ENCODE results near the gene ZNF445.
"Not testable (repeated sequence)": the region's sequence is repeated elsewhere in the genome, so short reads cannot be mapped to it uniquely, and the experiment has no call there.

ZNF445 gene

GRCh38 chr3:44499149-44499898 lies 21.9 kb upstream of the ZNF445 start:
- H3K36me3 Mint-ChIP-seq, result peaks cover 43% of the 10 kb centered on the region
- no peak overlapping the region for H3K4me3 Mint-ChIP-seq
- no peak overlapping the region for H3K27ac Mint-ChIP-seq
- ATAC-seq (no peak), DNase-seq (ENCODE audit: low spot score in 2 of 2) (no peak)
- peaks cover 29% of the 10 kb centered on the region for H3K9me3 Mint-ChIP-seq
- H3K4me1 Mint-ChIP-seq, result peaks cover 6% of the 10 kb centered on the region

- ATAC-seq, result no peak
- Mint-ChIP-seq H3K4me1 (no peaks in the 10 kb centered on the region), H3K4me3 (no peak overlapping the region), H3K36me3 (peaks cover 32% of the 10 kb centered on the region), H3K27ac (no peak overlapping the region), H3K9me3 (peaks cover 22% of the 10 kb centered on the region)
- no peak for DNase-seq (ENCODE audit: low spot score in 2 of 2)
Measured at GRCh38 chr3:44495636-44496415, 18.4 kb upstream of the ZNF445 start.

- Mint-ChIP-seq H3K9me3 (peaks cover 13% of the 10 kb centered on the region), H3K27ac (no peak overlapping the region)
- no peak for DNase-seq (ENCODE audit: low spot score in 2 of 2)
Measured at GRCh38 chr3:44492496-44492895, 15.0 kb upstream of the ZNF445 start.

GRCh38 chr3:44482721-44483120 lies 5.3 kb upstream of the ZNF445 start:
- H3K36me3 Mint-ChIP-seq, result no peaks in the 10 kb centered on the region
- ATAC-seq, result no peak
- peaks cover 2% of the 10 kb centered on the region for H3K9me3 Mint-ChIP-seq
- H3K4me3 Mint-ChIP-seq, result no peak overlapping the region
- H3K27ac Mint-ChIP-seq, result no peak overlapping the region
- no peak for DNase-seq (ENCODE audit: low spot score in 2 of 2)
- H3K4me1 Mint-ChIP-seq, result peaks cover 2% of the 10 kb centered on the region

More at GRCh38 chr3:44492496-44492895, 15.0 kb upstream of the ZNF445 start:
- ATAC-seq, result no peak
- H3K4me3 Mint-ChIP-seq, result no peak overlapping the region
- H3K36me3 Mint-ChIP-seq, result peaks cover 5% of the 10 kb centered on the region
- H3K4me1 Mint-ChIP-seq, result no peaks in the 10 kb centered on the region

GRCh38 chr3:44478606-44479094 lies 1.2 kb upstream of the ZNF445 start:
- no peak overlapping the region for H3K4me3 Mint-ChIP-seq
- DNase-seq (ENCODE audit: low spot score in 2 of 2), result no peak

GRCh38 chr3:44478055-44478468 lies 592 bp upstream of the ZNF445 start:
- Mint-ChIP-seq H3K27ac (peak overlapping the region; percentile 95), H3K4me3 (peak overlapping the region; percentile 85), H3K36me3 (no peaks in the 10 kb centered on the region), H3K4me1 (peaks cover 22% of the 10 kb centered on the region), H3K9me3 (no peaks in the 10 kb centered on the region)
- DNase-seq (ENCODE audit: low spot score in 2 of 2) (no peak), ATAC-seq (no peak)

More at GRCh38 chr3:44478606-44479094, 1.2 kb upstream of the ZNF445 start:
- no peaks in the 10 kb centered on the region for H3K9me3 Mint-ChIP-seq
- ATAC-seq, result no peak
- H3K4me1 Mint-ChIP-seq, result peaks cover 17% of the 10 kb centered on the region
- no peak overlapping the region for H3K27ac Mint-ChIP-seq
- no peaks in the 10 kb centered on the region for H3K36me3 Mint-ChIP-seq

GRCh38 chr3:44476963-44477311 lies 533 bp downstream of the ZNF445 start:
- Mint-ChIP-seq H3K4me3 (peak overlapping the region; percentile 85), H3K4me1 (peaks cover 23% of the 10 kb centered on the region), H3K9me3 (no peaks in the 10 kb centered on the region), H3K36me3 (no peaks in the 10 kb centered on the region), H3K27ac (peak overlapping the region; percentile 95)
- DNase-seq (ENCODE audit: low spot score in 2 of 2) (no peak), ATAC-seq (no peak)

GRCh38 chr3:44476181-44476611 lies 1.3 kb downstream of the ZNF445 start:
- Mint-ChIP-seq H3K9me3 (no peaks in the 10 kb centered on the region), H3K27ac (peak overlapping the region; percentile 95), H3K4me3 (peak overlapping the region; percentile 85), H3K36me3 (peaks cover 4% of the 10 kb centered on the region), H3K4me1 (peaks cover 31% of the 10 kb centered on the region)
- no peak for ATAC-seq
- no peak for DNase-seq (ENCODE audit: low spot score in 2 of 2)

- H3K4me1 Mint-ChIP-seq, result peaks cover 39% of the 10 kb centered on the region
- H3K4me3 Mint-ChIP-seq; H3K36me3 Mint-ChIP-seq; H3K9me3 Mint-ChIP-seq; H3K27ac Mint-ChIP-seq; DNase-seq (ENCODE audit: low spot score in 2 of 2); ATAC-seq: not testable (repeated sequence)
Measured at GRCh38 chr3:44474886-44475285, 2.6 kb downstream of the ZNF445 start.

GRCh38 chr3:44470430-44470829 lies 7.0 kb downstream of the ZNF445 start:
- Mint-ChIP-seq H3K27ac (no peak overlapping the region), H3K9me3 (no peaks in the 10 kb centered on the region), H3K4me3 (no peak overlapping the region), H3K4me1 (peaks cover 36% of the 10 kb centered on the region), H3K36me3 (peaks cover 23% of the 10 kb centered on the region)
- DNase-seq (ENCODE audit: low spot score in 2 of 2) (no peak), ATAC-seq (no peak)

- no peak overlapping the region for H3K4me3 Mint-ChIP-seq
- no peak for DNase-seq (ENCODE audit: low spot score in 2 of 2)
- H3K9me3 Mint-ChIP-seq, result no peaks in the 10 kb centered on the region
- H3K4me1 Mint-ChIP-seq, result peaks cover 36% of the 10 kb centered on the region
- peaks cover 29% of the 10 kb centered on the region for H3K36me3 Mint-ChIP-seq
- no peak for ATAC-seq
- H3K27ac Mint-ChIP-seq, result no peak overlapping the region
Measured at GRCh38 chr3:44469914-44470313, 7.6 kb downstream of the ZNF445 start.

- no peak for DNase-seq (ENCODE audit: low spot score in 2 of 2)
Measured at GRCh38 chr3:44468572-44469520, 8.6 kb downstream of the ZNF445 start.

GRCh38 chr3:44468099-44468537 lies 9.4 kb downstream of the ZNF445 start:
- not testable (repeated sequence) for H3K4me3 Mint-ChIP-seq; DNase-seq (ENCODE audit: low spot score in 2 of 2); H3K27ac Mint-ChIP-seq; ATAC-seq; H3K9me3 Mint-ChIP-seq
- H3K36me3 Mint-ChIP-seq, result peaks cover 42% of the 10 kb centered on the region
- peaks cover 27% of the 10 kb centered on the region for H3K4me1 Mint-ChIP-seq

More at GRCh38 chr3:44468572-44469520, 8.6 kb downstream of the ZNF445 start:
- Mint-ChIP-seq H3K4me3 (no peak overlapping the region), H3K9me3 (no peaks in the 10 kb centered on the region), H3K4me1 (peaks cover 34% of the 10 kb centered on the region), H3K27ac (peak overlapping the region; percentile 73), H3K36me3 (peaks cover 35% of the 10 kb centered on the region)
- peak; percentile 40 for ATAC-seq

GRCh38 chr3:44467241-44467640 lies 10.2 kb downstream of the ZNF445 start:
- peaks cover 49% of the 10 kb centered on the region for H3K36me3 Mint-ChIP-seq
- ATAC-seq, result no peak
- DNase-seq (ENCODE audit: low spot score in 2 of 2), result no peak
- H3K9me3 Mint-ChIP-seq, result no peaks in the 10 kb centered on the region
- no peak overlapping the region for H3K4me3 Mint-ChIP-seq
- H3K27ac Mint-ChIP-seq, result no peak overlapping the region
- peaks cover 27% of the 10 kb centered on the region for H3K4me1 Mint-ChIP-seq

- H3K36me3 Mint-ChIP-seq, result peaks cover 45% of the 10 kb centered on the region
- H3K4me1 Mint-ChIP-seq, result peaks cover 10% of the 10 kb centered on the region
- ATAC-seq; DNase-seq (ENCODE audit: low spot score in 2 of 2); H3K27ac Mint-ChIP-seq; H3K9me3 Mint-ChIP-seq; H3K4me3 Mint-ChIP-seq: not testable (repeated sequence)
Measured at GRCh38 chr3:44464920-44465319, 12.6 kb downstream of the ZNF445 start.

All from stimulated activated effector memory CD8-positive, alpha-beta T cell treated with anti-CD3 and anti-CD28 coated beads, Interleukin-12 subunit alpha, Interleukin-12 subunit beta, amount 100 ng/mL, for 72 hours (primary cell).